GM23248 (cell line): Measurements from ENCODE around the gene FDXACB1. TPM values are rescaled to one million over a fixed set of nuclear protein-coding genes. Genes with fewer than 3 reads are reported as not detected.
A peak's percentile ranks its signal among the peaks of the same experiment; 100 is the strongest.

Source experiments
- DNase-seq: peaks from one replicate; pipeline ENCODE4 v3.0.0-alpha.2; 2015
- H2AFZ ChIP-seq: fragments of 200-600 bp; sonication (generic); 2 replicates; pipeline ENCODE4 v1.6.1; 2016; ENCODE audit warnings: antibody characterized with exemption
- H3F3A ChIP-seq: fragments of 200-600 bp; sonication (generic); 2 replicates; pipeline ENCODE4 v1.6.1; 2016; ENCODE audit warnings: mild to moderate bottlenecking, antibody characterized with exemption, mixed run types; ENCODE audit not compliant: insufficient read depth
- H3K27ac ChIP-seq: fragments of 200-600 bp; sonication (generic); 2 replicates; pipeline ENCODE4 v1.5.1; 2016; ENCODE audit warnings: mild to moderate bottlenecking
- H3K27me3 ChIP-seq: fragments of 200-600 bp; sonication (generic); replicated peaks from 2 replicates; pipeline ENCODE4 v1.6.1; 2016; ENCODE audit warnings: mild to moderate bottlenecking; ENCODE audit not compliant: insufficient read depth
- H3K36me3 ChIP-seq: fragments of 200-600 bp; sonication (generic); 2 replicates; pipeline ENCODE4 v1.6.1; 2016; ENCODE audit warnings: low read depth, mild to moderate bottlenecking
- H3K4me1 ChIP-seq: fragments of 200-600 bp; sonication (generic); 2 replicates; pipeline ENCODE4 v1.6.1; 2016; ENCODE audit warnings: mild to moderate bottlenecking; ENCODE audit not compliant: insufficient read depth
- H3K4me2 ChIP-seq: fragments of 200-600 bp; sonication (generic); one replicate; pipeline ENCODE4 v1.6.1; 2016; ENCODE audit warnings: mild to moderate bottlenecking; ENCODE audit not compliant: unreplicated experiment
- H3K4me3 ChIP-seq: fragments of 200-600 bp; sonication (generic); 2 replicates; pipeline ENCODE4 v1.5.1; 2016; ENCODE audit warnings: mild to moderate bottlenecking
- H3K79me2 ChIP-seq: fragments of 200-600 bp; sonication (generic); 2 replicates; pipeline ENCODE4 v1.6.1; 2016; ENCODE audit warnings: mild to moderate bottlenecking; ENCODE audit not compliant: insufficient read depth
- H3K9ac ChIP-seq: fragments of 200-600 bp; sonication (generic); 2 replicates; pipeline ENCODE4 v1.6.1; 2016; ENCODE audit warnings: mild to moderate bottlenecking
- H3K9me2 ChIP-seq: fragments of 200-600 bp; sonication (generic); 2 replicates; pipeline ENCODE4 v1.6.1; 2016; ENCODE audit warnings: mixed run types, mild to moderate bottlenecking, moderate library complexity; ENCODE audit not compliant: insufficient read depth
- H3K9me3 ChIP-seq: fragments of 200-600 bp; sonication (generic); one replicate; pipeline ENCODE4 v1.6.1; 2017; ENCODE audit warnings: low read depth
- H4K20me1 ChIP-seq: fragments of 200-600 bp; sonication (generic); 2 replicates; pipeline ENCODE4 v1.6.0; 2016; ENCODE audit not compliant: insufficient read depth
- EZH2 ChIP-seq: fragments of 200-600 bp; sonication (generic); IDR thresholded peaks from 2 replicates; pipeline ENCODE4 v1.6.1; 2018; ENCODE audit warnings: antibody characterized with exemption, mild to moderate bottlenecking; ENCODE audit not compliant: insufficient read depth, poor library complexity, severe bottlenecking
- EZH2phosphoT487 ChIP-seq: fragments of 200-600 bp; sonication (generic); IDR thresholded peaks from 2 replicates; pipeline ENCODE4 v1.6.1; 2018; ENCODE audit warnings: antibody characterized with exemption, moderate library complexity, mild to moderate bottlenecking, low read depth; ENCODE audit not compliant: insufficient read depth
- WGBS, 2 experiments: methylation state at CpG; one replicate each; pipeline ENCODE4 v1.1.6; 2015 to 2017; ENCODE audit warnings: low lambda C conversion rate in 2 of 2, low coverage in 1 of 2; ENCODE audit errors: missing lambda C conversion rate in 2 of 2; 5-methylcytosine and 5-hydroxymethylcytosine counted together
- in situ Hi-C: fragments of 300-500 bp; cut with MboI; formaldehyde crosslinking; loops from 2 replicates; pipeline ENCODE4 v1.15.0; 2020
- polyA plus RNA-seq: library from polyadenylated mRNA; unstranded; fragments of >200 nt; fragmentation: Nextera tagmentation; extraction: Ambion mirVana; gene quantifications from 2 replicates; pipeline ENCODE4 v1.2.1, GENCODE V29; 2016
- total RNA-seq: library from RNA; depleted of rRNA; stranded (reverse); fragments of >200 nt; shearing (Covaris generic); gene quantifications from 2 replicates; pipeline ENCODE4 v1.2.3, GENCODE V29; 2014

FDXACB1 gene
- total and polyA plus RNA-seq, 2 experiments from 2014 or later: 2.1 to 2.2 TPM

GRCh38 chr11:111918390-111919256 lies 39.7 kb upstream of the FDXACB1 start, which contains the start of gene C11orf52:
TSS of gene C11orf52 (plus strand) at chr11:111918913. CDS start at chr11:111918973, 60 bp downstream.
- H3K4me2 ChIP-seq: peak within 1 kb of the TSS; percentile 57
- peaks cover 17% of the 10 kb centered on the region for H3K79me2 ChIP-seq
- no peaks in the 10 kb centered on the region for H3K27me3 ChIP-seq
- H3K9me2 ChIP-seq: no peaks in the 10 kb centered on the region
- peak; percentile 66 for DNase-seq
- TF ChIP-seq EZH2phosphoT487 (no peak), EZH2 (no peak)
- peak within 1 kb of the TSS; percentile 32; the same call in 1 of the 2 replicates for H3K9ac ChIP-seq
- H3K4me1 ChIP-seq: peaks cover 39% of the 10 kb centered on the region
- H3K36me3 ChIP-seq: no peaks in the 10 kb centered on the region
- peak within 1 kb of the TSS; percentile 83 for H2AFZ ChIP-seq
- peak within 1 kb of the TSS; percentile 29; the same call in 1 of the 2 replicates for H3K4me3 ChIP-seq
- 54% methylated on average over 19 of the region's 19 CpGs for WGBS, 2 experiments
- H4K20me1 ChIP-seq: no peaks in the 10 kb centered on the region
- in situ Hi-C loops: no loop called here
- peaks cover 22% of the 10 kb centered on the region for H3F3A ChIP-seq
- no peaks in the 10 kb centered on the region for H3K9me3 ChIP-seq
- H3K27ac ChIP-seq: peak within 1 kb of the TSS; percentile 15

- H4K20me1 ChIP-seq: no peaks in the 10 kb centered on the region
- 93 to 98% methylated on average over 3 of the region's 3 CpGs for WGBS, 2 experiments
- no peaks in the 10 kb centered on the region for H3K9me3 ChIP-seq
- TF ChIP-seq EZH2phosphoT487: no peak
- TF ChIP-seq EZH2: no peak
- peaks cover 34% of the 10 kb centered on the region for H3K4me1 ChIP-seq
- no peak for DNase-seq
- H3F3A ChIP-seq: peaks cover 14% of the 10 kb centered on the region
- in situ Hi-C loops: no loop called here
- no peak overlapping the region for H3K27ac ChIP-seq
- no peak overlapping the region for H3K4me2 ChIP-seq
- no peak overlapping the region for H3K4me3 ChIP-seq
- no peaks in the 10 kb centered on the region for H3K36me3 ChIP-seq
- no peaks in the 10 kb centered on the region for H3K27me3 ChIP-seq
- H3K79me2 ChIP-seq: peaks cover 22% of the 10 kb centered on the region
- no peaks in the 10 kb centered on the region for H3K9me2 ChIP-seq
- no peak overlapping the region for H3K9ac ChIP-seq
- no peak overlapping the region for H2AFZ ChIP-seq
These were observed 38.8 kb upstream of the FDXACB1 start for GRCh38 chr11:111917788-111918187.

- H3K4me2 ChIP-seq: no peak overlapping the region
- H4K20me1 ChIP-seq: no peaks in the 10 kb centered on the region
- H3K9ac ChIP-seq: no peak overlapping the region
- no peak overlapping the region for H3K4me3 ChIP-seq
- DNase-seq: no peak
- H3K36me3 ChIP-seq: no peaks in the 10 kb centered on the region
- peaks cover 22% of the 10 kb centered on the region for H3K79me2 ChIP-seq
- H3K9me3 ChIP-seq: no peaks in the 10 kb centered on the region
- no peak overlapping the region for H3K27ac ChIP-seq
- H3F3A ChIP-seq: peaks cover 10% of the 10 kb centered on the region
- H3K9me2 ChIP-seq: no peaks in the 10 kb centered on the region
- no peaks in the 10 kb centered on the region for H3K27me3 ChIP-seq
- no peak for TF ChIP-seq EZH2
- TF ChIP-seq EZH2phosphoT487: no peak
- H2AFZ ChIP-seq: no peak overlapping the region
- in situ Hi-C loops: no loop called here
- peaks cover 30% of the 10 kb centered on the region for H3K4me1 ChIP-seq
- 88 to 97% methylated on average over 2 of the region's 2 CpGs for WGBS, 2 experiments
These were observed 38.3 kb upstream of the FDXACB1 start for GRCh38 chr11:111917312-111917711.

GRCh38 chr11:111916768-111917167 lies 37.8 kb upstream of the FDXACB1 start:
- 93 to 100% methylated on average over 1 of the region's 1 CpG for WGBS, 2 experiments
- in situ Hi-C loops: no loop called here
- DNase-seq: no peak

More at GRCh38 chr11:111916768-111917167, 37.8 kb upstream of the FDXACB1 start:
- Histone ChIP-seq H3K9ac (no peak overlapping the region), H4K20me1 (no peaks in the 10 kb centered on the region), H3K27me3 (no peaks in the 10 kb centered on the region), H3K36me3 (no peaks in the 10 kb centered on the region), H3K4me3 (no peak overlapping the region), H3K9me3 (no peaks in the 10 kb centered on the region), H3K4me2 (no peak overlapping the region), H3K4me1 (peaks cover 28% of the 10 kb centered on the region), H3K27ac (no peak overlapping the region), H3F3A (peaks cover 9% of the 10 kb centered on the region), H2AFZ (no peak overlapping the region), H3K9me2 (no peaks in the 10 kb centered on the region), H3K79me2 (peaks cover 22% of the 10 kb centered on the region)
- TF ChIP-seq EZH2phosphoT487 (no peak), EZH2 (no peak)
